MM.1S (cell line): ENCODE results near the gene SAP30BP.

Source experiments
- DNase-seq: peaks from one replicate; pipeline ENCODE4 v3.0.0-alpha.2; 2015
- H2AFZ ChIP-seq: fragments of 300-600 bp; sonication (generic); 2 replicates; pipeline ENCODE4 v1.6.0; 2016; ENCODE audit warnings: antibody characterized with exemption, low read length
- H3F3A ChIP-seq: fragments of 300-600 bp; sonication (generic); 2 replicates; pipeline ENCODE4 v1.6.1; 2016; ENCODE audit warnings: mild to moderate bottlenecking, antibody characterized with exemption, low read length, moderate library complexity, mixed read lengths; ENCODE audit not compliant: insufficient read depth
- H3K27ac ChIP-seq: fragments of 300-600 bp; sonication (generic); 2 replicates; pipeline ENCODE4 v1.5.1; 2016; ENCODE audit warnings: mild to moderate bottlenecking, low read length
- H3K27me3 ChIP-seq: fragments of 300-600 bp; sonication (generic); replicated peaks from 2 replicates; pipeline ENCODE4 v1.6.0; 2016; ENCODE audit warnings: low read length; ENCODE audit not compliant: insufficient read depth
- H3K36me3 ChIP-seq: fragments of 300-600 bp; sonication (generic); replicated peaks from 2 replicates; pipeline ENCODE4 v1.6.1; 2016; ENCODE audit warnings: mild to moderate bottlenecking, low read length, mixed read lengths; ENCODE audit not compliant: insufficient read depth
- H3K4me1 ChIP-seq: fragments of 300-600 bp; sonication (generic); 2 replicates; pipeline ENCODE4 v1.6.1; 2016; ENCODE audit warnings: low read length, mixed read lengths
- H3K4me2 ChIP-seq: fragments of 300-600 bp; sonication (generic); 2 replicates; pipeline ENCODE4 v1.6.0; 2016; ENCODE audit warnings: low read depth, low read length
- H3K4me3 ChIP-seq: fragments of 300-600 bp; sonication (generic); 2 replicates; pipeline ENCODE4 v1.5.1; 2016; ENCODE audit warnings: low read length, mixed read lengths
- H3K79me2 ChIP-seq: fragments of 300-600 bp; sonication (generic); 2 replicates; pipeline ENCODE4 v1.6.1; 2016; ENCODE audit warnings: mixed run types, low read length, mixed read lengths
- H3K9ac ChIP-seq: fragments of 300-600 bp; sonication (generic); 2 replicates; pipeline ENCODE4 v1.6.1; 2016; ENCODE audit warnings: low read length, mixed read lengths
- H3K9me2 ChIP-seq: fragments of 300-600 bp; sonication (generic); replicated peaks from 2 replicates; pipeline ENCODE4 v1.6.1; 2016; ENCODE audit warnings: mild to moderate bottlenecking, low read length, mixed read lengths; ENCODE audit not compliant: insufficient read depth
- H3K9me3 ChIP-seq: fragments of 300-600 bp; sonication (generic); replicated peaks from 2 replicates; pipeline ENCODE4 v1.6.1; 2016; ENCODE audit warnings: mild to moderate bottlenecking, low read length, mixed read lengths; ENCODE audit not compliant: insufficient read depth
- H4K20me1 ChIP-seq: fragments of 300-600 bp; sonication (generic); 2 replicates; pipeline ENCODE4 v1.6.1; 2016; ENCODE audit warnings: mild to moderate bottlenecking, low read length, moderate library complexity, mixed read lengths; ENCODE audit not compliant: insufficient read depth
- CTCF ChIP-seq: fragments of 300-600 bp; sonication (generic); IDR thresholded peaks from 2 replicates; pipeline ENCODE4 v1.5.1; 2016; ENCODE audit warnings: antibody characterized with exemption, low read length, mixed read lengths
- EZH2 ChIP-seq: fragments of 300-600 bp; sonication (generic); optimal IDR thresholded peaks from 2 replicates; pipeline ENCODE3; 2017; ENCODE audit warnings: low read depth, mild to moderate bottlenecking, antibody characterized with exemption, low read length, mixed read lengths
- EZH2phosphoT487 ChIP-seq: fragments of 300-600 bp; sonication (generic); IDR thresholded peaks from 2 replicates; pipeline ENCODE4 v1.6.1; 2018; ENCODE audit warnings: antibody characterized with exemption, low read length

SAP30BP gene

GRCh38 chr17:75672011-75672410 is 4.9 kb downstream of the SAP30BP start:
- Histone ChIP-seq H3K4me2 (no peak overlapping the region), H3K9me2 (no peaks in the 10 kb centered on the region), H4K20me1 (no peaks in the 10 kb centered on the region), H3K9ac (no peak overlapping the region), H3K27me3 (no peaks in the 10 kb centered on the region), H2AFZ (no peak overlapping the region), H3K4me1 (peaks cover 7% of the 10 kb centered on the region), H3K79me2 (peaks cover 70% of the 10 kb centered on the region), H3K9me3 (no peaks in the 10 kb centered on the region), H3K4me3 (no peak overlapping the region), H3F3A (peaks cover 9% of the 10 kb centered on the region; the same call in 1 of the 2 replicates), H3K27ac (no peak overlapping the region), H3K36me3 (peaks cover 12% of the 10 kb centered on the region)
- no peak for DNase-seq
- TF ChIP-seq EZH2 (no peak), CTCF (no peak), EZH2phosphoT487 (no peak)

GRCh38 chr17:75673487-75673886 is 6.3 kb downstream of the SAP30BP start:
- no peaks in the 10 kb centered on the region for H3K9me2 ChIP-seq
- H3K36me3 ChIP-seq: peaks cover 12% of the 10 kb centered on the region
- peaks cover 67% of the 10 kb centered on the region for H3K79me2 ChIP-seq
- peaks cover 9% of the 10 kb centered on the region; the same call in 1 of the 2 replicates for H3F3A ChIP-seq
- DNase-seq: no peak
- no peak for TF ChIP-seq EZH2
- TF ChIP-seq EZH2phosphoT487: no peak
- no peak for TF ChIP-seq CTCF
- H3K9me3 ChIP-seq: no peaks in the 10 kb centered on the region
- no peak overlapping the region for H3K4me3 ChIP-seq
- no peak overlapping the region for H3K4me2 ChIP-seq
- no peak overlapping the region for H3K9ac ChIP-seq
- H3K4me1 ChIP-seq: peaks cover 4% of the 10 kb centered on the region
- H2AFZ ChIP-seq: no peak overlapping the region
- H3K27ac ChIP-seq: no peak overlapping the region
- H3K27me3 ChIP-seq: no peaks in the 10 kb centered on the region
- H4K20me1 ChIP-seq: no peaks in the 10 kb centered on the region

GRCh38 chr17:75676461-75676860 is 9.3 kb downstream of the SAP30BP start:
- Histone ChIP-seq H3K4me1 (no peaks in the 10 kb centered on the region), H3K4me3 (no peak overlapping the region), H4K20me1 (no peaks in the 10 kb centered on the region), H3K27ac (no peak overlapping the region), H3K79me2 (peaks cover 64% of the 10 kb centered on the region), H3K27me3 (no peaks in the 10 kb centered on the region), H2AFZ (no peak overlapping the region), H3K9me2 (no peaks in the 10 kb centered on the region), H3K9ac (no peak overlapping the region), H3K36me3 (peaks cover 6% of the 10 kb centered on the region; the same call in 1 of the 2 replicates), H3K9me3 (no peaks in the 10 kb centered on the region), H3K4me2 (no peak overlapping the region), H3F3A (peaks cover 9% of the 10 kb centered on the region; the same call in 1 of the 2 replicates)
- no peak for TF ChIP-seq EZH2phosphoT487
- no peak for TF ChIP-seq EZH2
- no peak for TF ChIP-seq CTCF
- DNase-seq: no peak
